Stimulated activated CD4-positive, alpha-beta T cell treated with anti-CD3 and anti-CD28 coated beads, TNF-alpha, amount 100 ng/mL, for 24 hours (primary cell): ENCODE results near the gene UGT1A6.

Experiments
- DNase-seq, 3 experiments: peaks; one replicate each; pipeline ENCODE4 v3.0.0-alpha.2; 2020; ENCODE audit warnings: low read depth in 3 of 3

The UGT1A6 gene

DNA sequence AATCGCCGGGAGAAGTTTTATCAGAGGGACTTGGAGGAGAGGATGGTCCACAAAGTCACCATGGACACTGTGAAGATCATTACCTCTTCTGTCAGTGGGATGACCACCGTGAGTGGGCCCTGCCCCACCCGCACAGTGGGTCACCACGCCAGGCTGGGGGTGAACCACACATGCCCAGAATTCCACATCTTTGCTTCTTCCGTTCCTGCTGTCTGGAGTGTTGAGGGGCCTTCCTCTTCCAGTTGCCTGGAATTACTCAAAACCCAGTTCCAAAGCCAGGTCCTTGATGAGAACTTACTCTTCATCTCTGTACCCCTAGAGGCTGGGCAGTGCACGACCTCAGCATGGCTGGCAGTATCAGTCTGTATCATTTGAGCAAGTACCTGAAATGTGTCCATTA is 107.5 kb downstream of the UGT1A6 start:
- no peak for DNase-seq

DNA sequence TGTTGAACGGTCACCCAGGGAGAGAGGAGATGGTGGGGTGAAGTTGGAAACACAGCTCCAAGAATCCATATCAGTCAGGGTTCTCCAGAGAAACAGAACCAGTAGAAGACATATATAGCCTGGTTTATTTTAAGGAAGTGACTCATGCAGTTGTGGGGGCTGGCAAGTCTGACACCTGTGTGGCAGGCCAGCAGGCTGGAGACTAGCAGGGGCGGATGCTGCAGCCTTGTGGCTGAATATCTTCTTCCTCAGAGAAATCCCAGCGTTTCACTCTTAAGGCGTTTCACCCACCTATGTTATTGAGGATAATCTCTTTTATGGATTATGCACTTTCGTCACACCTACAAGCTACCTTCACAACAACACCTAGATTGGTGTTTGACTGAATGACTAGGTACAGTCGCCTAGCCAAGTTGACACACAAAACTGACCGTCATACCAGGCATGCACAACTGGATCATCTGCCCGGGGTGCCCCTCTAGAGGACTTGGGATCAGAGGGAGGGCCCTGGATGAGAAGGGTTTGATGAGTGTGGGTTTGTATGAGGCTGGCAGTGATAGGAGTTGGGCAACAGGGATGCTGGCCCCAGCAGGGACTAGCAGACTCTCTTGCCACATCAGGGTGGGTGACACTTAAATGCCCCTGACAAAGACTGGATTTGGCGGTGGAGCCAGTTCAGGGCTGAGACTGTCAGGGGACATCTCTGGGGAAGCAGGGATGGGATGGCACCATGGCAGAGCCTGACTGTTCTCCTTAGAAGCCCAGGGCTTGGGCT is 108.9 kb downstream of the UGT1A6 start:
- no peak for DNase-seq

DNA sequence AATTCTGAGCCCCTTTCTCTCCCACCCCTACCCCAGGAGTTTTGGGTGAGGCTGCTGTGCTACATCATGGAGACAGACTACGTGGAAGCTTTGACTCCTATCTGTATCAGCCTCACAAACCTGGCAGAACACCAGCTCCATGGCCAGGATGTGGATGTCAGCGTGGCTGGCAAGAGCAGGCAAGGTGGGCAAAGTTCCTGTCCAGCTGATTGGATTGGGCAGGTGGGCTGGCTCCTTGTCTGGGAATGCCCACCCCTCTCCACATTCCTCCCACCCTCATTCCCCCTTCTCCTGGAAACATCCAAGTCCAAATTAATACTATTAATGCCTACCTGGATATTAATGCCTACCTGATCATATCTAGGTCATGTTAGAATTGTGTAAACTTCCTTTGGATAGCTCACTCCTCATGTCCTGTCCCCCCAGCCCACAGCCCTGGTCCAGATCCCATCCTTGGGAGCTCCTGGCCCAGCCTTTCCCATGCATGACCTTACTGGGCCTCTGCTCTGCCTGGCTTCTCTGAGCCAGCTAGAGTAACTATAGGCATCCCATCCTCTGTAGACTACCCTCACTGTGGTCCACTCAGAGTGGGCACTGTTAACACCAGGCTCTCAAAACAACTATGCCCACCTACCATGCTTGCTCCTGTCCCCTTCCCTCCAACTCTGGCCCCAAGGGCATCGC is 109.6 kb downstream of the UGT1A6 start:
- no peak for DNase-seq

DNA sequence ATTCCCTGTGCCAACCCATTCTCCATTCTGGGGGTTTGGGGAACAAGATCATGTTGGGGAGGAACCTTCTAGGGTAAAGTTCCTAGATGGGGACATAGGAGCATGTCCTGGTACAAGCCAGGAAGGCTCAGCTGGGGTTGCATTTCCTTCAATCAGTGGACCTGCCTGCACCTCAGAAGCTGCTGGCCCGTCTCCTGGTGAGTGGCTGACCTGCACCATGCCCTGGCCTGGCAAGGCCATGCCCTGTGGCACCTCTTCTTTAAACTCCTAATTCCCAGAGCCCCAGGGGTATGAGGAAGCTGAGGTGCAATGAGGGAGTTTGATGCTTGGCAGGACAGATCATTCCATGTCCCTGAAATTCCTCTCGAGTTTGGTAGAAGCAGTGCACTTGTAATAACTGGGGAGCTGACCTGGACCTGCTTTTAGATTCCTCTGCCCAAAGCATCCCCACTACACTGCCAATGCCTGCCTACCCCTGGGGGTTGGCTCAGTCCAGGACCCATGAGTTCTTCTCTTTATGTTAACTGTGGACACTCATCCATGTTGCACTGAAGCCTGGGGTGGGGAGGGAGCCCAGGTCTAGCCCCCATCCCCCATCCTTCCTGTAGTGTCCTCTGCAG is 110.7 kb downstream of the UGT1A6 start:
- DNase-seq = no peak

DNA sequence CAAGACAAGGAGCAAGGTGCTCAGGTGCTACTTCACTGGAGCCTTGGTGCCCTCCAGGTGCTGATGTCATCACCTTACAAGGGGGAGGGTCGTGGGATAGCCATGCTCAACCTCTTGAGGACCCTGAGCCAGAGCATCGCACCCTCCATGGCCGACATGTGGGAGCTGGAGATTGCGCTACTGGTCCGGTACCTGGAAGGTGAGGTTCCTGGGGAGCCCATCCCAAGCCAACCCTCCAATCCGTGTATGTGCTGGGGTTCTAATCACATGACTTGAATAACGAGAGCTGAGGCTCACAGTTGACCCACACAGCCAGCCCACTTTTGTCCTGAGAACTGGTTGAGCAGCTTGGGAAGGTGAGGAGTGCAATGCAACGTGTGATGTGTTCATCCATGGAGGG is 111.3 kb downstream of the UGT1A6 start:
- no peak for DNase-seq

DNA sequence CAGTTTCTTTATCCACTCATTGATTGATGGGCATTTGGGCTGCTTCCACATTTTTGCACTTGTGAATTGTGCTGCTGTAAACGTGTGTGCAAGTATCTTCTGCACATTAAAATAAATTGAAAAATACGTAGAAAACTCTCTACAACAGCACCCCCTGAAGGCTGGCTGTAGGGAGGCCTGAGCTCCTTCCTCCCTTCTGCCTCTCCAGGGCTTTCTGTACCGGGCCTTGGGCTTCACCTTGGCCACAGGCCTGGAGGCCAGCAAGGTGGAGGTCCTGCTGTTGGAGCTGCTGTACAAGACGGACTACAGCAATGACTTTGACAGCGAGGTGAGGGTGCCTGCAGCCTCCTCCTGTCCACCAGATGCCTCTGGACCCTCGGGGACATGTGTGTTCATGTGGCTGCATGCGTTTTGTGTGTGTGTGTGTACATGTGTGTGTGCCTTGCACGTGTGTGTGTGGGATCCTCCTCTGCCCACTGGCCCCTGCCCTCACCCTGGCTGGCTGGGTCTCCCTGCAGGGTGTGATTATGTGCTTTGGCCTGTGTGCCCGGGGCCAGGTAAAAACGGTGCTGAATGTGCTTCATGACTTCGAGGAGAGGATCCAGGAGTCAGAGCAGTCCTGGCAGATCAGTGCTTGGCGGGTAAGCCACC is 114.7 kb downstream of the UGT1A6 start:
- DNase-seq = no peak

DNA sequence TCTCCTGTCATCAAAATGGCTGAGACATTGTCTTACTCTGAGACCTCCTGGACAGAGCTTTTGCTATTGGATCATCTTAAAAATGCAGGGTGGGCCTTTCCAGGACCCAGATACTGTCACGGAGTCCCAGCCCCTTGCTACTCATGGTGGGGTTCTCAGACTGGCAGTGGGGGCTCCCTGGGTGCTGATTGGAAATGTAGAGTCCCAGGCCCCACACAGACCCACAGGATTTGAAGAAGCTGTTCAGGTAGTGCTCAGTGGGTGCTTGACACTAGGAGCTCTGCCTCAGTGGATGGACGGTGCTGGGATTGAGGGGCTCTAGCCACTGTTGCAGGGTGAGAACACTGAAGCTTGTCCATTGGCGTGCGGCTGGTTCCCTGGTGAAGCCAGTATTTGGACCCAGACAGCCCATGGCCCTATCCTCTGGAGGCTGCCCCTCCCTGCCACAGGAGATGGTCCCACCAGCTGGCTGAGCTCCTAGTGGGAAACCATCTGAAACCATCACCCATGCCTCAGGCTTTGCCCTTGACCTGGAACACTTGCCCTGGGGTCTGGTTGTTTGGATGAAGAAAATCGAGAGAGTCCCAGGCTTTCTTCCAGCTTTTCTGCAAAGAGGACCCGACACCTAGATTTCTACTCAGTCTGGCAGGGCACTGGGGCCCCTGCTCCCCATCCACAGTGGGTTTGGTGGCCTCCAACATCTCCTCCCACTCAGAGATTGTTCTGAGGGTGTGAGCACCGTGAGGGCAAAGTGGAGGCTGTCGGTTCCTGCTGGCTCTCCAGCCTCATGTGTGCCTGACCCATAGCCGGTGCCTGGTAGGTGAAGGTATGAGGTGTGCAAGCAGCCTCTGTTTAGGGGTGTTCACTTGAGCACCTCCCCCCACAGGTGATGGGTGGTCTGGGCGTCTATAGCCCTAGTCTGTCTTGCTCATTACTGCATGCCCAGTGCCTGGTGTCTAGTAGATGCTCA is 115.6 kb downstream of the UGT1A6 start:
- no peak for DNase-seq

DNA sequence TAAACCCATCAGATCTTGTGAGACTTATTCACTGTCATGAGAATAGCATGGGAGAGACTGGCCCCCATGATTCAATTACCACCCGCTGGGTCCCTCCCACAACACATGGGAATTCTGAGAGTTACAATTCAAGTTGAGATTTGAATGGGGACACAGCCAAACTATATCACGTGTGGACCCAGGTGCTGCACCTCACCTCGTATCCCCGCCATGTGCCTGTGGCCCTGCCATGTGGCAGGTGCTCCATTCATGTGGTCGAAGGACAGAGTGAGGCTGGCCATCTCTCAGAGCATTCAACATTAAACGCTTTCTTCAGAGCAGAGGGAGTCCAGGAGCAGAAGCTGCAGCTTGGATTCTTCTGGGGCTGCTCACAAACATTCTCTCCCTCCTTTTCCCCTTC is 117.7 kb downstream of the UGT1A6 start:
- no peak for DNase-seq

DNA sequence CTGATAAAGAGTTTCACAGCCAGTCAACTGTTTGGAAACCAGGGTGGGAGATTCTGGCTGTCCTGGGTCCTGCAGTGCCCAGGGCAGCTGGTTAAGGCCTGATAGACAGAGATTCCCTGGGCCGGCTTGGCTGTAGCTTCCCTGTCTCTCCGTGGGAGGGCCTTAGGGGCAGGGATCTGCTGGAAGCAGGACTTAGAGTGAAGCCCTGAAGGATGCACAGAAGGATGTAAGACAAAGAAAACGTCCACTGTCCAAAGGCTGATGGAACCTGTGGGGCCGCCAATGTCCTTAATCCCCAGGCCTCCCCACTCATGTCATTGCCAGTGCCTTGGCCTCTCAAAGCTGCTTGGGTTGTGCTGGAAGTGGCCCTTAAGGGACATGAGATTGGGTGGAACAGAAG is 118.4 kb downstream of the UGT1A6 start:
- no peak for DNase-seq

DNA sequence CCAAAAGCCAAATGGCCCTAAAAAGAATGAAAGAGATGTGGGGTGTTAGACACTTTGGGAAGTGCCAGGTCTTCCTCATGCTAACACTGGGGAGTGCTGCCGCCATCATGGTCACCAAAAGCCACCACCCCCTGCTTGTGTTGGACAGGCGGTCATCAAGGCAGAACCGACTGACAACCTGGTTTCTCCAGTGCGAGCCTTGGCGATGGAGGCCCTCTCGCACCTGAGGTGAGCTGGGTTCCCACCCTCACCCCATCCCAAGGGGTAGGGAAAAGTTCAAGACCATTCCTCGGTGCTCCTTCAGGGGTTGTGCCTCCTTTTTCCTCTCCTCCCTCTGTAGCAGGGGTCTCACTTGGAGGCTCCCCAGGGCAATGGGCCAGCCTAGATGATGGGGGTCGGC is 119.0 kb downstream of the UGT1A6 start:
- no peak for DNase-seq

DNA sequence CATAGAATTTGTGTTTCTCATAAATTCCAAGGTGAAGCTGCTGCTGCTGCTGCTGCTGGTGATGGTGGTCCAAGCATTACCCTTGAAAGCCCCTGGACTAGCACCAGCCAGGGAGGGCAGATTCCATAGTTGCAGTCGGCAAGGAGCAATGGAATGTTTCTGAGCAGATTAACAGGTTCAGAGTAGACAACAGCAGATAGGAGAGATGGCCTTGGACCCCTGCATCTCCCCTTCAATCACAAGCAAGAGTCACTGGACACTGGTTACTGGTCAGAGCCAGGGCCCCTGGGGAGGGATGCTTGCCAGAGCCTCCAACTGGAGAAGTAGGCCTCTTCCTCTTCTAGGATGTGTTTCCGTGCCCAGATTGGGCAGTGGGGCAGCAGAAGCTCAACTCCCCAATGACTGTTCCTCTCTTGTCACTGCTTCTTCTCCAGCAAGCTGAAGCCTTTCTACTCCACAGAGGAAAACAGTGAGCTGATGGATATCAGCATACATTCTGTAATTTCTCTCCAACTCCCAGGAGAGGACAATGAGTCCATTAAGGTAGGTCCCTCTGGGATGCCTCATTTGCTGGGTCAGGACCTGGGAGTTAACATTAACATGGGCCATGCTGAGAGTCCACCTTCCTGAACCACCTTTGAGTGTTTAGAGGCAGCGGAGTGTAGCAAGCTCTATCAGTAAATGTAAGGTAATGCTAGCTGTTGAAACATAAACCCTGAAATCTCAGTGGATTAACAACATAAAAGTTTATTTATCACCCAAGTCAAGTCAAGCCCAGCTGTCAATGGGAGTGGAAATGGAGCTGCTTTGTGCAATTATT is 120.8 kb downstream of the UGT1A6 start:
- no peak for DNase-seq

DNA sequence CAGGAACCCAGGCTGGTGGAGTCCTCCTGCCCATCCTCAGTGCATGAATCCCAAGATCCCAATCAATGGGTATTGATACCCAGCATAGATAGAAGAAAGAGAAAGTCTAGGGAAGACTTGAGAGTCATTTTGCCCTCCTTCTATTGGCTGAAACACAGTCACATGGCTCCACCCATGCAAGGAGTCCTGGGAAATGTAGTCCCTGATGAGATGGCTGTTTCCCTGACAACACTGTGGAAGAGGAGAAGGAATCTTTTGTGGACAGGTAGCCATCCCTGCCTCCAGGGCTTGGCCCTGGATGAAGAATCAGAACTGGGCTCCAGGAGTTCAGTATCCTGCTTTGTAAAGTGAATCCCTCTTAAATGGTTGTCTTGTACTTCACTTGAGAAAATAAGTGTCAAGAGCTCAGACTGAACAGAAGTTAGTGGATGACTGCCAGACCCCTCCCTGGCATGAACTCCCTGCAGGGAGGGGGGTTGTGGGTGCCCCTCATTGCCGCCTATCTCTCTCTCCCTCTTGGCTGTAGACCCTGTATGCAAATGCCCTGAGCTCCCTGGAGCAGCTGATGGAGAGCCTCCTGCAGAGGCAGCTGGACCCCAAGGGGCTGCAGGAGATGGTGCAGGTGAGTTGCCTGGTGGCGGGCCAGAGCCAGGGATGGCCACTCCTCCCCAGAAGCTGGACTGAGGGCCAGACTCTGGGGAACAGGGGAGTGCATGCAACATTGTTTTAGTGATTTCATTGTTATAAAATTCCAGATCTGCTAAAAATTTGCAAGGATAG is 121.6 kb downstream of the UGT1A6 start:
- no peak for DNase-seq

DNA sequence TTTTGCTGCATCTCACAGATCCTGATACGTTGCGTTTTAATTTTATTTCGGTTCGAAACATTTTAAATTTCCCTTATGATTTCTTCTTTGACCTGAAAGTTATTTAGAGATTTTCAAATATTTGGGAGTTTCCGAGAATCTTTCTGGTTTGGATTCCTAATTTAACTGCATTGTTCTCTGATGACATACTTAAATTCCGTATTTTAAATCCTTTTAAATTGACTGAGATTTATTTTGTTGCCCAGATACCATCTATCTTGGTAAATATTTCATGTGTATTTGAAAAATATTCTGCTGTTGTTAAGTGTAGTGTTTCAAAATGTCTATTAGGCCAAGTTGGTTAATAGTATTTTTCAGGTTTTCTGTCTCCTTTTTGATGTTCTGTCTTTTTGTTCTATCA is 123.2 kb downstream of the UGT1A6 start:
- DNase-seq = no peak

DNA sequence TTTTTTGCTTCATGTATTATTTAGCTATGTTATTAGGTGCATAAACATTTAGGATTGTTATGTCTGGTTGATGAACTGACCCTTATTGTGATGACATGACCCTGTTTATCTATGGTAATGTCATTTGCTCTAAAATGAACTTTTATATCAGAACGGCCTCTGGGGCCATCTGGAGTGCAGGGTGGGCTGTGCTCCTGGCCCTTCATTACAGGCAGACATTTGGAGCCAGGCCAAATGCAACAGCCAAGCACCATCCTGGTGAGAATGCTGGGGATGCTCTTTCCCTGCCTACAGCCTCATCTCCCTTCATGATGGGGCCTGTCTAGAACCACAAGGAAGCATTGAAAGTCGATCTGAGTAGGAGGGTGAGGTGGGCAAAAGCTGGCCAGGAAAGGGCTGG is 123.6 kb downstream of the UGT1A6 start:
- no peak for DNase-seq

DNA sequence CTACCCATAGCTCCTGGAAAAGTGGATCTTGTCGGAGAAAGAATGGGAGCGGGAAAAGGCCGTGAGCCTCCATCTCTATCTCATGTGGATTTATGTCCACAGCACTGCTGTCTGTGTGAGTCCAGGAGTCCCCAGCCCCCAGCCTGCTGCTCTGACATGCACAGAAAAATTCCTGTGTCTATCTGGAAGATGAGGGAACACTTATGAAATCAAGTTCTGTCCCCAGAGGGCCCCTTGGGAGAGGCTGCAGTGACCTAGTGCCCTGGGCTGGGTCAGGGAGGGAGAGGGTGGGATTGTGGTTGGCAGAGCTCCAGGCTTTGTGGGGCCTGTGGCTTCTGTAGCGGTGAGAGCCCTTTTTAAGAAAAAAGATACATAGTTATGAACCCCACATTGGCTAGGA is 124.1 kb downstream of the UGT1A6 start:
- no peak for DNase-seq

DNA sequence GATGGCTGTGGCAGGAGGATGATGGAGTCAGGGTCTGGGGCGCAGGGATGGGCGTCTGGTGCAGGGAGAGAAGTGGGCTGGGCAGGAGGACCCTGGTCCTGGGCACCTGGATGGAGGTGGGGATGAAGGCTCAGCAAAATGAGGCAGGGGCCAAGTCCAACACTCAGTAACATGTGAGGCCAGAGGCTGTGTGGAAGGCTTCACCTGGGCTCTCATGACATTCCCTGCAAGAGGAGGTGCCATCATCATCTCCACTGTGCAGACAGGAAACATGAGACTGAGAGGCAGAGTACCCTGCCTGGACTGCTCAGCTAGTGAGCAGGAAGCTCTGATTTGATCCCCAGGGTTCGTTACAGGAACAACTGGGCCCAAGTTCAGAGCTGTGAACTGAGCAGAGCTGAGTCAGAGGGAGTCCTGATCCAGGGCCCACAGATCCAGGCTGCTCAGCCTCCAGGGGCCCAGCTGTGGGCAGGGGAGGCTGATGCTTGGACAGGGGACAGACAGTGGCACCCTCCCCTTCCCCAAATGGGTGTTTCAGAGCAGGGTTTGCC is 124.7 kb downstream of the UGT1A6 start:
- DNase-seq = no peak

DNA sequence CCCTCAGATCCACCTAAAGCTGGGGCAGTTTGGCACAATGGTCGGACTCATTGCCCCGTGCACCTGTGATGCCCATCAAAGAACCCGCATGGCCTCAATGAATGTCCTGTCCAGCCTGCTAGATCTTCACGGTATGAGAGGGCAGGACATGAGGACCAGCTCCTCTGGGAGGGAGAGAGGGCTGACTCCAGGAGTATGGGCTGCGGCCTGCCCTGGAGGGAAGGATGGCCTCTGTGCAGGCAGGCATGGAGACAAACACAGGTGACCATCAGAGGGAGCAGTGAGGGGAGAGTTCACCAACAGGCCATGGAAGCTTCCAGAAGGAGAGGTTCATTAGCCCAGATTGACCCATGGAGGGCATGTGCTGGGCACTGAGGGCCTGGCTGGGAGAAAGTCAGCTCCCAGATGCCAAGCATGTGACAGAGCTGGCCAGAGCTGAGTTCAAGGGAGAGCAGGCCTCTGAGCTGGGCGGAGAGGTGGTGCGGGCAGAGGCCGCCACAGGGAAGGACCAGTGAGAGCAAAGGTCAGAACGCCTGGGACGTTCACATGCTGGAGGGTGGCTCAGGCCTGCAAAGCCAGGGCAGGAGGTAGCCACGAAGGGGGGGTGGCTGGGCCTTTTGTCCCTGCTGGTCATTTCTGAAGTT is 125.4 kb downstream of the UGT1A6 start:
- no peak for DNase-seq

DNA sequence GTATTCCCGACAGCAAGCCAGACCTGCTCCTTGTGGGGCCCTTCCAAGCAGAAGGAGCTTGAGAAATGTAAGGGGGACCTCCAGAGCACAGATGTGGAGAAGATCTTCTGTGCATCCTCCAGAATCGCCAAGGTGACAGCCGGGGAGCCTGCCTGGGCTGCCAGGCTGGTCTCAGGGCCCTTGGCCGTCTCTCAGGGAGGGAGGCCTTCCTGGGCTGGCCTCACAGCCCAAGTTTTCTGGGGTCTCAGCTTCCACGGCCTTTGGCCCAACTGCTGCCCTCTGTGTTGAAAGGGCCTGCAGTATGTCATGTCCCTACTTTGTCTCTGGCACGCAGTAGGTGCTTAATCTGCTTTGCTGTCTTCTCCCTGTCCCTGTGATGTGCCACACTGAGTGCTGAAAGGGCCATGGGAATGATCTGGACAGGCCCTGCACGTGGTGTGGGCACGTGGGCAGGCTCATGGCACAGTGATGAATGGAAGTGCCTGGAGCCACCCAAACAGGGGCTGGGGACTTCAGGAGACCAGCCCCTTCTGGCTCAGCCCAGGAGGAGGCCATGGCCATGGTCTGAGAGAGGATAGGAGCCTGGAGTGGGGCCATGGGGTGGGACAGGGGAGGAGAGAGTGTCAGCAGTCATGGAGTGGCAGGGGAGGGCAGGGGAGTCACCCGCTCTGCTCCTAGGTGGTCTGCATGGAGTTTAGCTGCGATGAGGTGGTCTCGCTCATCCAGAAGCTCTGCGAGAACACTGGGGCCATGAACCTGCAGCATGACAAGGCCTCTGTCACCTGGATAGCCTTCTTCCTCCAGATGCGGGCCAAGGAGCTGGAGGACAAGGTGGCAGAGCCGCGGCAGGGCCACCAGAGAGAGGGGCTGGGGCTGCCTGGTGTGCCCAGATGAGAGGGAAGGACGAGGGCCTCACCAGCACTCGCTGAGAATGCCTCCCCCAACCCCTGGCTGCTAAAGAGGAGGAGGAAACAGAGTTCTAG is 126.2 kb downstream of the UGT1A6 start:
- no peak for DNase-seq
